Astrocyte (in vitro differentiated cells and primary cell): ENCODE data around the gene SLC25A13.

Experiments
- CTCF ChIP-seq: IDR thresholded peaks from 2 replicates; pipeline ENCODE4 v1.5.1; 2011; ENCODE audit warnings: low read depth, mild to moderate bottlenecking, inconsistent platforms, low read length, moderate library complexity; ENCODE audit not compliant: insufficient read depth
- EZH2 ChIP-seq: IDR thresholded peaks from 2 replicates; pipeline ENCODE4 v1.6.1; 2012; ENCODE audit warnings: mild to moderate bottlenecking, low read length, inconsistent platforms; ENCODE audit not compliant: insufficient read depth

GRCh38 chr7:96346293-96346953, 24.5 kb upstream of the SLC25A13 start:
- TF ChIP-seq EZH2 (no peak), CTCF (no peak)
